HepG2 (cell line): Measurements from ENCODE around the gene TRAIP. TPM values are rescaled to one million over a fixed set of nuclear protein-coding genes. Genes with fewer than 3 reads are reported as not detected.
A peak's percentile ranks its signal among the peaks of the same experiment; 100 is the strongest.

Source experiments
- CBFB ChIP-seq: sonication (generic); formaldehyde crosslinking; IDR thresholded peaks from 2 replicates; pipeline ENCODE4 v1.4.0; 2020; ENCODE audit warnings: missing genetic modification reagents
- CBX1 ChIP-seq: IDR thresholded peaks from one replicate; pipeline ENCODE4 v1.6.1; 2016; ENCODE audit warnings: antibody characterized with exemption, low read depth
- CEBPZ ChIP-seq: IDR thresholded peaks from 2 replicates; pipeline ENCODE4 v1.6.1; 2012; ENCODE audit warnings: low read length, improper control_type of control experiment
- HDAC2 ChIP-seq: sonication (generic); formaldehyde crosslinking; IDR thresholded peaks from 2 replicates; pipeline ENCODE4 v1.4.0; 2020; ENCODE audit warnings: missing genetic modification reagents
- KLF12 ChIP-seq: sonication (generic); formaldehyde crosslinking; IDR thresholded peaks from 2 replicates; pipeline ENCODE4 v1.4.0; 2020; ENCODE audit warnings: missing genetic modification reagents, borderline replicate concordance
- LBX2 ChIP-seq: sonication (generic); formaldehyde crosslinking; IDR thresholded peaks from 2 replicates; pipeline ENCODE4 v1.5.0; 2020; ENCODE audit warnings: missing genetic modification reagents, mild to moderate bottlenecking, borderline replicate concordance
- MIER3 ChIP-seq: IDR thresholded peaks from 2 replicates; pipeline ENCODE4 v1.6.1; 2016; ENCODE audit warnings: missing compliant biosample characterization, borderline replicate concordance
- NFKBIZ ChIP-seq: IDR thresholded peaks from 2 replicates; pipeline ENCODE4 v1.6.1; 2018; ENCODE audit warnings: missing genetic modification reagents, missing compliant biosample characterization
- PBX2 ChIP-seq: IDR thresholded peaks from 2 replicates; pipeline ENCODE4 v1.6.1; 2016; ENCODE audit warnings: control low read depth
- REXO4 ChIP-seq: sonication (generic); formaldehyde crosslinking; IDR thresholded peaks from 2 replicates; pipeline ENCODE4 v1.8.0; 2022; ENCODE audit warnings: missing genetic modification reagents, mild to moderate bottlenecking, borderline replicate concordance
- RFXANK ChIP-seq: IDR thresholded peaks from 2 replicates; pipeline ENCODE4 v1.6.1; 2016
- SMAD1 ChIP-seq: sonication (generic); formaldehyde crosslinking; IDR thresholded peaks from 2 replicates; pipeline ENCODE4 v1.4.0; 2020; ENCODE audit warnings: missing genetic modification reagents, low read depth, mild to moderate bottlenecking, borderline replicate concordance
- SOX5 ChIP-seq: IDR thresholded peaks from 2 replicates; pipeline ENCODE4 v1.6.1; 2016; ENCODE audit warnings: borderline replicate concordance
- ZFP41 ChIP-seq: sonication (generic); formaldehyde crosslinking; IDR thresholded peaks from 2 replicates; pipeline ENCODE4 v1.4.0; 2020; ENCODE audit warnings: mild to moderate bottlenecking, missing genetic modification reagents, borderline replicate concordance
- ZFP82 ChIP-seq: sonication (generic); formaldehyde crosslinking; IDR thresholded peaks from 2 replicates; pipeline ENCODE4 v1.5.1; 2020; ENCODE audit warnings: mild to moderate bottlenecking, missing genetic modification reagents, borderline replicate concordance
- ZIK1 ChIP-seq: sonication (generic); formaldehyde crosslinking; IDR thresholded peaks from 2 replicates; pipeline ENCODE4 v1.5.0; 2020; ENCODE audit warnings: mild to moderate bottlenecking, low read depth, missing genetic modification reagents, borderline replicate concordance
- ZNF180 ChIP-seq: sonication (generic); formaldehyde crosslinking; IDR thresholded peaks from 2 replicates; pipeline ENCODE4 v1.4.0; 2020; ENCODE audit warnings: low read depth, missing genetic modification reagents, borderline replicate concordance
- ZNF296 ChIP-seq: sonication (generic); formaldehyde crosslinking; conservative IDR thresholded peaks from 2 replicates; pipeline ENCODE4 v1.5.0; 2020; ENCODE audit warnings: mild to moderate bottlenecking, missing genetic modification reagents
- ZNF512 ChIP-seq: sonication (generic); formaldehyde crosslinking; IDR thresholded peaks from 2 replicates; pipeline ENCODE4 v1.4.0; 2020; ENCODE audit warnings: mild to moderate bottlenecking, missing genetic modification reagents
- ZNF644 ChIP-seq: IDR thresholded peaks from 2 replicates; pipeline ENCODE4 v1.6.1; 2016; ENCODE audit warnings: low read depth
- ZNF7 ChIP-seq: IDR thresholded peaks from 2 replicates; pipeline ENCODE4 v1.6.1; 2016; ENCODE audit warnings: missing biosample characterization, missing genetic modification reagents
- ZNF761 ChIP-seq: sonication (generic); formaldehyde crosslinking; conservative IDR thresholded peaks from 2 replicates; pipeline ENCODE4 v1.4.0; 2020; ENCODE audit warnings: mild to moderate bottlenecking, missing genetic modification reagents
- ZNF776 ChIP-seq: sonication (generic); formaldehyde crosslinking; IDR thresholded peaks from 2 replicates; pipeline ENCODE4 v1.4.0; 2020; ENCODE audit warnings: mild to moderate bottlenecking, missing genetic modification reagents
- polyA plus RNA-seq, 8 experiments: library from polyadenylated mRNA; depleted of rRNA in 3 of 8; stranded (reverse) in 7 of 8; unstranded in 1 of 8; fragments of >200 nt; fragmentation: Illumina TruSeq in 4 of 8; extraction: Trizol in 4 of 8; gene quantifications; 2 replicates each; pipeline versions ENCODE4 v1.2.1 to v1.2.3, GENCODE V29; 2011 to 2016; ENCODE audit warnings: low read depth in 4 of 8, missing spikeins in 1 of 8, mixed read lengths in 1 of 8; ENCODE audit not compliant: insufficient read depth in 1 of 8
- total RNA-seq, 5 experiments: library from RNA; depleted of rRNA; stranded (reverse); fragments of >200 nt; fragmentation: Illumina TruSeq; extraction: Trizol; gene quantifications; 2 replicates each; pipeline ENCODE4 v1.2.3, GENCODE V29; 2016; ENCODE audit warnings: low read depth in 1 of 5

The TRAIP gene
- total and polyA plus RNA-seq, 2 of the 13 experiments (the other 11 are each of a cell fraction or from before 2014, with no cell fraction given), result 13.9 to 23.9 TPM

GRCh38 chr3:49802719-49803464 is 53.5 kb downstream of the TRAIP start, which contains the start of gene INKA1 (continued):
- no peak for TF ChIP-seq ZNF7
- 0 out of 2 replicates have a peak, but pooled peaks have one; percentile 13 for TF ChIP-seq ZNF761 (CRISPR knock-in tag)
- peak; percentile 79; the same call in 1 of the 2 replicates for TF ChIP-seq ZIK1 (CRISPR knock-in tag)
- TF ChIP-seq REXO4 (CRISPR knock-in tag), result no peak
- TF ChIP-seq MIER3 (CRISPR knock-in tag), result no peak
- TF ChIP-seq LBX2 (CRISPR knock-in tag), result no peak
- no peak for TF ChIP-seq KLF12
- TF ChIP-seq ZFP82 (CRISPR knock-in tag), result no peak
- no peak for TF ChIP-seq ZNF644 (CRISPR knock-in tag)
- TF ChIP-seq HDAC2, result peak; percentile 54
- no peak for TF ChIP-seq CEBPZ
- TF ChIP-seq ZNF512, result no peak
- peak; percentile 45 for TF ChIP-seq CBX1
- no peak for TF ChIP-seq ZNF180 (CRISPR knock-in tag)
- TF ChIP-seq SMAD1, result peak; percentile 97; the same call in 1 of the 2 replicates
- TF ChIP-seq ZNF776 (CRISPR knock-in tag), result no peak
- no peak for TF ChIP-seq RFXANK (CRISPR knock-in tag)
- no peak for TF ChIP-seq ZFP41 (CRISPR knock-in tag)
- no peak for TF ChIP-seq PBX2 (CRISPR knock-in tag)
- no peak for TF ChIP-seq NFKBIZ (CRISPR knock-in tag)
- no peak for TF ChIP-seq ZNF296 (CRISPR knock-in tag)
- TF ChIP-seq CBFB (CRISPR knock-in tag), result peak; percentile 61; the same call in 1 of the 2 replicates
- 0 out of 2 replicates have a peak, but pooled peaks have one; percentile 8 for TF ChIP-seq SOX5
